ENCODE results near the gene ABCB9.

DNA sequence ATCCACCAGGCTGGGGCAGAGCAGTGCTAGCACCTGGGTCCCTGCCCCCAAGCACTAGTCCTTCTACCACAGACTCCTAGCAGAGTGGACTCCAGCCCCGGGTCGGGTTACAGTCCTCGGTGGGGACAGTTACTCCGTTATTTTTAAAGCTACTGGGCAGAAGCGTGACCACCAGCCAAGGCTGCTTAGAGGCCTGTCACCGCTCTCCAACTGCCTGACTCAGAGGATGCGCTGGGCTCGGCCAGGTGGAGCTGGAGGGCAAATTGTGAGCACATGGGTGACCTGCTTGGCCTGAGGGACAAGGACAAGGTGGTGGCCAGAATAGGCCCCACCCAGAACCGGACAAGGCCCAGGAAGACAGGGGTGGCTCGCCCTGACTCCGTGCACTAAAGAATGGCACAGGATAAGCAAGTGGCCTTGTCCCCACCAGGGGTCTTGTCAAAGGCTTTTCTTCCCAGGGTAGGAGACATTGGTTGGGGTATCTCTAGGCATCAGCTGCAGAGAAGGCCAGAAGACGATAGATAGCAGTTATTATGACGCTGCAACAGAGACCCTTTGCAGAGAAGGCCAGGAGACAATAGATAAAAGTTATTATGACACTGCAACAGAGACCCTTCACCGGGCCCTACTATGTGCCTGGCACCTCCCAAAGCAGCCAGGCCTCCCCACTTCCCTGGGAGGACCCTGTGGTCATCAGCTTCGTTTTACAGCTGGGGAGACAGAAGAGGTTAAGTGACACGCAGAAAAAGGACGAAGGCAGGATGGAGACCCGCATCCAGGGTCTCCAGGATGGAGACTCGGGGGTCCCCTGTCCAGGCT lies 1.6 kb downstream of the ABCB9 start:
- TF ChIP-seq CTCF (IDR thresholded peaks at IDR 0.05) (no peak), EZH2 (IDR thresholded peaks at IDR 0.05) (no peak), EZH2phosphoT487 (IDR thresholded peaks at IDR 0.05) (no peak)

Data from neural progenitor cell (in vitro differentiated cells).